ENCODE data around the gene GOLGA8H. TPM values are rescaled to one million over a fixed set of nuclear protein-coding genes. Genes with fewer than 3 reads are reported as not detected.

Gene GOLGA8H
- not detected in 2 replicates for total RNA-seq

DNA sequence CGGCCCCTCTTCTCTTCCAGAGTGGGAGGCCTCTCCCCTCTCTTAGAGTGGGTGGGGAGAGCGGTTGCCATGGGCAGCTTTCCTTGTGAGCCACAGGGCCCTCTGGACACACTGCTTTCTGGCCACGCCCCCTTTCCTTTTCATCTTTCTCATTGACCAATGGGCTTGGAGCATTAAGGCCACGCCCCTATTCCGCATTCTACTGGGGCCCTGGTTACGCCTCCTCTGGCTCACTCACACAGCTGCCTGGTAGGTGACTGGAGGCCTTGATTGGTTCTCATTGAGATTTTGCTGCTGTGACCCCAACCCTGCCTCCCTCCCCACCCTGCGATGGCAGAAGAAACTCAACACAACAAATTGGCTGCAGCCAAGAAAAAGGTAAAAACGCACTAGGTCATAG lies at the start of gene GOLGA8H:
Gene GOLGA8H, plus strand, starts transcription at position 233 of the 400 bp plus-strand sequence. Its CDS starts 98 bp downstream, at position 331.

DNA sequence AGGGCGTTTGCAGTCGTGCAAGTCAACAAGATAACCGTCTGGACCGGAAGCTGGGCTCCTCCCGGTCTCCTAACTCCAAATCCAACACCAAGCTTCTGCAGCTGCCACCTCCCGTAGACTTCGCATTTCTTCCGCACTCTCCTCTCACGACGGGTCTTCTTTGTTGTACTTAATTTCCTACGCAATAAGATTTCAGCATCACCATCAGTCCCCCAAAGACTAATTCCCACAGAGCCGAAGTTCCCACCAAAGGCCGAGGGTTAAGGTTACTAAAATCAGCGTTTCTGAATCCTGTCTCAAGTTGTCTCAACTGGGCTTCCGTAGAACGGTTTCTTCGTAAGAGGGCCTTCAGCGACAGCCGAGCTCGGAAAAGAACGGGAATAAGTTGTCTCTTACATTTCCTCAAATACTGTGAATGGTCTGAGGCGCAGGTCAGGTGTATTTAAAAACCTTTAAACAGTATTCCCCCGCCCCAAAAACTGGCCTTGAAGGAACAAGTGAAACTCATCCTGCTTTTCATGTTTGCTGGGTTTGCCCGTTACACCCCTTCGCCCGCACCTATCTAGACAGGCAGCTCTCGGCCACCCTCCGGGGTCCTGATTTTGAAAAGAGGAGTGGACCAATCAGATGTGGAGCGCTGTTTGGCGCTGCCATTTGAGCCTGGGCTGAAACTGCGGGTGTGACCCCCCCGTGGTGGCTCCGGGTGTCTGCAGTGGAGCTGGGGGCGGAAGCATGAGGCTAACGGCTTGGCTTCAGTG lies 21.8 kb downstream of the GOLGA8H start, which contains the start of gene ARHGAP11B:
Gene ARHGAP11B, plus strand, starts transcription at position 693 of the 758 bp plus-strand sequence.

Other genes starting within 250 kb of the GOLGA8H start
- gene CHRFAM7A, start 210.5 kb upstream of the GOLGA8H start, total RNA-seq: 0.56 TPM in 1 of 2 replicates, not detected in the other
- 0.08 and 0.65 TPM in 2 replicates for gene GOLGA8R, start 189.8 kb upstream of the GOLGA8H start, total RNA-seq
- 0.24 TPM in 1 of 2 replicates, not detected in the other for gene GOLGA8Q, start 52.0 kb upstream of the GOLGA8H start, total RNA-seq

Measured in epithelial cell of alveolus of lung (primary cell).